CD4-positive, CD25-positive, alpha-beta regulatory T cell (primary cell): Measurements from ENCODE around the gene CPVL. TPM values are rescaled to one million over a fixed set of nuclear protein-coding genes. Genes with fewer than 3 reads are reported as not detected.

Source experiments
- ATAC-seq, 2 donors: fragments of 150-1000 bp; cut with Tn5 transposase; one replicate each; pipeline ENCODE4 v1.10.0; 2021; ENCODE audit warnings: low read depth in 2 of 2, moderate number of reproducible peaks in 2 of 2, moderate library complexity in 1 of 2
- DNase-seq, 3 donors: peaks; one replicate each; pipeline versions ENCODE4 v3.0.0 to v3.0.0-alpha.2; 2012 to 2022; ENCODE audit warnings: mixed read lengths in 1 of 3
- H3K27ac ChIP-seq: one replicate; pipeline ENCODE4 v1.7.0; 2013; ENCODE audit warnings: mild to moderate bottlenecking, low read length; ENCODE audit not compliant: insufficient read depth, poor library complexity, severe bottlenecking
- H3K27me3 ChIP-seq: one replicate; pipeline ENCODE4 v1.7.0; 2013; ENCODE audit warnings: low read length; ENCODE audit not compliant: control insufficient read depth, insufficient read depth
- H3K36me3 ChIP-seq: one replicate; pipeline ENCODE4 v1.7.0; 2013; ENCODE audit warnings: mild to moderate bottlenecking, low read length, moderate library complexity; ENCODE audit not compliant: control insufficient read depth, insufficient read depth
- H3K4me1 ChIP-seq: 2 replicates; pipeline ENCODE4 v1.7.0; 2013; ENCODE audit warnings: mild to moderate bottlenecking, low read length; ENCODE audit not compliant: insufficient read depth, control insufficient read depth, poor library complexity, severe bottlenecking
- H3K4me3 ChIP-seq: one replicate; pipeline ENCODE4 v1.7.0; 2013; ENCODE audit warnings: low read depth, mild to moderate bottlenecking, low read length, moderate library complexity
- H3K9me3 ChIP-seq, 2 experiments: 1 replicate in 1 of 2; 2 replicates in 1 of 2; pipeline ENCODE4 v1.7.0; 2013; ENCODE audit warnings: low read length in 2 of 2, mild to moderate bottlenecking in 1 of 2, moderate library complexity in 1 of 2; ENCODE audit not compliant: control insufficient read depth in 2 of 2
- H3K27ac Mint-ChIP-seq, 3 donors: one replicate each; pipeline ENCODE4 v1.8.0; 2020 to 2022; ENCODE audit warnings: mild to moderate bottlenecking in 3 of 3, mixed read lengths in 3 of 3, moderate library complexity in 2 of 3
- H3K27me3 Mint-ChIP-seq: one replicate; pipeline ENCODE4 v1.8.0; 2022; ENCODE audit warnings: mild to moderate bottlenecking, mixed read lengths
- H3K36me3 Mint-ChIP-seq: one replicate; pipeline ENCODE4 v1.8.0; 2020; ENCODE audit warnings: mixed read lengths
- H3K4me1 Mint-ChIP-seq, 4 donors: one replicate each; pipeline ENCODE4 v1.8.0; 2020 to 2022; ENCODE audit warnings: mixed read lengths in 4 of 4, mild to moderate bottlenecking in 1 of 4
- H3K4me3 Mint-ChIP-seq, 4 donors: one replicate each; pipeline ENCODE4 v1.8.0; 2020 to 2022; ENCODE audit warnings: mild to moderate bottlenecking in 4 of 4, mixed read lengths in 4 of 4, moderate library complexity in 3 of 4
- H3K9me3 Mint-ChIP-seq, 7 donors: one replicate each; pipeline ENCODE4 v1.8.0; 2020 to 2022; ENCODE audit warnings: mixed read lengths in 7 of 7, mild to moderate bottlenecking in 3 of 7, moderate library complexity in 2 of 7
- polyA plus RNA-seq, 4 donors: library from polyadenylated mRNA; unstranded; fragments of 300-500 nt; fragmentation: Illumina TruSeq; gene quantifications; one replicate each; pipeline ENCODE4 v1.2.3, GENCODE V29; 2021
- total RNA-seq: library from RNA; stranded (reverse); gene quantifications from one replicate; pipeline ENCODE4 v1.2.3, GENCODE V29; 2022

The CPVL gene
- total and polyA plus RNA-seq, 5 donors from 2014 or later = 0.15 to 1.3 (median 0.77) TPM; not detected in 1

DNA sequence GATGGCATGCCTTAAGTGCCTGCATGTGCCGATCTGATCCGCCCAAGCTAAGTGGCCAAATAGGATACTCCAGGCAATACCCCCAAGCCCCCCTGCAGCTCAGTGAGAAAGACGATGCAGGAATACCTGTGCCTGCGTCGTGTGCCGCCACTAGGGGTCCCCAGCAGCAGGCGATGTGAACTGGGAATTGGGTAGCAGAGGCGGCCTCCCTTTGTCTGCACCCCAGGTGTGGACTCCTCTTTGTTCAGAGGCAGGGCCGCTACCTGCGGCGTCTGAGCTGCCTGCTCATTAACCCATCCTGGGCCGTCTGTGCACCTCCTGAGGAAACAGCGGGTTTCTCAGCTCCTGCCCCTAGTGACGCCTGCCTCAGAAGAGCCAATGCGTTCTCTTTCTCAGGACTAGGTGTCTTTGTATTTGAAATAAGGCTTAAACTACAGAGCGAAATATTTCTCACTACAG lies 43.4 kb upstream of the CPVL start:
- Mint-ChIP-seq H3K4me1 (peaks cover 0 to 3% (median 0%) of the 10 kb centered on the region in 4 donors), H3K36me3 (no peaks in the 10 kb centered on the region), H3K27ac (no peak overlapping the region), H3K4me3 (no peak overlapping the region), H3K27me3 (peaks cover 46% of the 10 kb centered on the region), H3K9me3 (peaks cover 0 to 4% (median 0%) of the 10 kb centered on the region in 7 donors)
- Histone ChIP-seq H3K4me1 (no peaks in the 10 kb centered on the region), H3K27ac (no peak overlapping the region), H3K36me3 (no peaks in the 10 kb centered on the region), H3K4me3 (no peak overlapping the region), H3K27me3 (peaks cover 11% of the 10 kb centered on the region), H3K9me3 (no peaks in the 10 kb centered on the region)
- DNase-seq (peak in 1 of 3 donors; percentile 37), ATAC-seq (no peak)

DNA sequence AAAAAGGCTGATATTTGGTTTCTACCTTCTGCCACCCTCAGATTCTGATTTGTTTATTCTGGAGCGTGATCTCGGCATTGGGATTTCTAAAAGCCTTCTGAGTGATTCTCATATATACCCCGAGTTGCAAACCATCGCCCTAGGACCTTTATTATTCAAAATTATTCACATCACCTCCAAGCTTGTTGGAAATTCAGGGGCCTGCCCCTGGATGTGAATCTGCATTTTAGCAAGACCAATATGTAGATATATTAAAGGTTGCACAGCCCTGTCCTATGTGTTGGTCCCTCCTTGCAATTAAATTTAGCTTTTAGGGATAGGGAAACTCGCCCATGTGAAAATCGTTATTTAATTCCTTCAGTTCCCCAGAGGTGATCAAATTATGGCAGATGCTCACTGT lies 39.3 kb upstream of the CPVL start:
- Mint-ChIP-seq H3K36me3 (no peaks in the 10 kb centered on the region), H3K27ac (no peak overlapping the region), H3K9me3 (peaks cover 0 to 2% (median 0%) of the 10 kb centered on the region in 7 donors), H3K4me1 (peaks cover 0 to 3% (median 0%) of the 10 kb centered on the region in 4 donors), H3K4me3 (no peak overlapping the region), H3K27me3 (peaks cover 26% of the 10 kb centered on the region)
- no peaks in the 10 kb centered on the region for H3K4me1 ChIP-seq
- H3K27me3 ChIP-seq = no peaks in the 10 kb centered on the region
- no peak for ATAC-seq
- no peaks in the 10 kb centered on the region for H3K36me3 ChIP-seq
- DNase-seq = no peak
- H3K27ac ChIP-seq = no peak overlapping the region
- H3K4me3 ChIP-seq = no peak overlapping the region
- no peaks in the 10 kb centered on the region for H3K9me3 ChIP-seq

DNA sequence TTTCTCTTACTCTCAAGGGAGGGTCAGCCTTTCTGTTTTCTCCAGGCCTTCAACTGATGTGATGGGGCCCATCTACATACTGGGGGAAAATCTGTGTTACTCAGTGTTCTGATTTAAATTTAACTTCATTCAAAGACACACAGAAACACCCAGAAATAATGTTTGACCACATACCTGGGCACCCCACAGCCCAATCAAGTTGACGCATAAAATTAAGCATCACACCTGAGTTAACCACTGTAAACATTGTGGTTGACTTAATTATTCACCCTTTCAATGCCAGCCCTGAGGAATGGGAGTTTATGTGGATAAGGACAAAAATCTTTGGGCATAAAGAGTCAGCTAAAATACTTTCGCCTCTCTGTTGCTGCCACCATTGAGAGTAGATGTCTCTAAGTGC lies 38.3 kb upstream of the CPVL start:
- no peaks in the 10 kb centered on the region for H3K9me3 ChIP-seq
- ATAC-seq = no peak
- H3K4me3 Mint-ChIP-seq = no peak overlapping the region

DNA sequence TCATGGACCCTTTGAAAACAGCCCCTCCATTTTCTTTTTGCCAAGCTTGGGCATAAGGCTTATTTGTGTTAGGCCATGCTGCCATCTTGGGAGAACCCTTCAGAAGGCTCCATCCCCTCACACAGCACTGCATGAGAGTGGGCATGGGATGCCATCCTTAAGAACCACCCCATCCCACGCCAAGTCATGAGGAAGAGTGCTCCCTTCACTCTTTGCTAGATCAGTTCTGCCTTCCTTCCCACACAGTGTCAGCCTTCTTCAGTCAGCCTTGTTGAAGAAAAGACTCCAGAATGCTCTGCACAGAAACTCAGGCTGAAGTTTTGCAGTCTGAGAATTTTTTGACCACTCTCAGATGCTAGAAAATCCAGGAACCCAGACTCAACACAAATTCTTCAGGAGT lies 32.8 kb upstream of the CPVL start:
- Mint-ChIP-seq H3K4me1 (peaks cover 0 to 2% (median 0%) of the 10 kb centered on the region in 4 donors), H3K27ac (no peak overlapping the region), H3K4me3 (no peak overlapping the region), H3K36me3 (no peaks in the 10 kb centered on the region), H3K27me3 (peaks cover 12% of the 10 kb centered on the region), H3K9me3 (peaks cover 0 to 4% (median 0%) of the 10 kb centered on the region in 7 donors)
- DNase-seq = no peak
- ATAC-seq = no peak
- Histone ChIP-seq H3K4me3 (no peak overlapping the region), H3K27ac (no peak overlapping the region), H3K9me3 (no peaks in the 10 kb centered on the region), H3K27me3 (peaks cover 4% of the 10 kb centered on the region), H3K36me3 (no peaks in the 10 kb centered on the region), H3K4me1 (no peaks in the 10 kb centered on the region)

More for the DNA sequence above, 38.3 kb upstream of the CPVL start:
- no peak for DNase-seq
- Histone ChIP-seq H3K36me3 (no peaks in the 10 kb centered on the region), H3K4me1 (no peaks in the 10 kb centered on the region), H3K4me3 (no peak overlapping the region), H3K27me3 (no peaks in the 10 kb centered on the region), H3K27ac (no peak overlapping the region)
- Mint-ChIP-seq H3K36me3 (no peaks in the 10 kb centered on the region), H3K9me3 (peaks cover 0 to 2% (median 0%) of the 10 kb centered on the region in 7 donors), H3K27ac (no peak overlapping the region), H3K4me1 (peaks cover 0 to 3% (median 0%) of the 10 kb centered on the region in 4 donors), H3K27me3 (peaks cover 22% of the 10 kb centered on the region)

DNA sequence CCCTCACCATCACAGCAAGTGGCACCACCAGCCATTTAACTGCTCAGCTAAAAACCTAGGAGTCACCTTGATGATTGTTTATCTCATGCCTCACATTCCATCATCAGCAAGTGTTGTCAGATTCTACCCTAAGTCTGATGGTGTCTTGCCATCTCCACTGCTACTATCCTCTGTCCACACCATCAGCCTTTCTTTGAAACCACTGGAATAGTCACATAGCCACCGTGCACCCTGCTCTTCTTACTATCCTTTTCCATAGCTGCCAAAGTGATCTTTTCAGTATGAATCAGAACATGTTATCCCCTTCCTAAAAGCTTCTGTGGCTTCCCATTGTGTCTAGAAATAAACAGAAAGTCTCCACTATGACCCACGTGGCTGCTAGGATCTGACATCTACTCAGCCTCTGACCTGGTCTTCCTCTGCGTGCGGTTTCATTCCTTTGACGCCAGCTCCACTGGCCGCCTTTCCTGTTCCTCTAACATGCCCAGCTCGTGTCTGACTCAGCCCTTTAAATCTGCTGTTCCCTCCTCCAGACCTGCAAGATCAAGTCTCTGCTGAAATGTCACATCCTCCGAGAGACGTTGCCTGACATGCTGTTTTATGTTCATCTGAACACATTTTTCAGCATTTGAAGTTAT lies 31.7 kb upstream of the CPVL start:
- Histone ChIP-seq H3K27me3 (peaks cover 4% of the 10 kb centered on the region), H3K4me1 (no peaks in the 10 kb centered on the region), H3K9me3 (no peaks in the 10 kb centered on the region), H3K27ac (no peak overlapping the region), H3K4me3 (no peak overlapping the region), H3K36me3 (no peaks in the 10 kb centered on the region)
- Mint-ChIP-seq H3K4me3 (no peak overlapping the region), H3K27ac (no peak overlapping the region), H3K4me1 (peaks cover 0 to 2% (median 0%) of the 10 kb centered on the region in 4 donors), H3K27me3 (peaks cover 6% of the 10 kb centered on the region), H3K36me3 (no peaks in the 10 kb centered on the region), H3K9me3 (peaks cover 0 to 4% (median 0%) of the 10 kb centered on the region in 7 donors)
- DNase-seq (no peak), ATAC-seq (no peak)

DNA sequence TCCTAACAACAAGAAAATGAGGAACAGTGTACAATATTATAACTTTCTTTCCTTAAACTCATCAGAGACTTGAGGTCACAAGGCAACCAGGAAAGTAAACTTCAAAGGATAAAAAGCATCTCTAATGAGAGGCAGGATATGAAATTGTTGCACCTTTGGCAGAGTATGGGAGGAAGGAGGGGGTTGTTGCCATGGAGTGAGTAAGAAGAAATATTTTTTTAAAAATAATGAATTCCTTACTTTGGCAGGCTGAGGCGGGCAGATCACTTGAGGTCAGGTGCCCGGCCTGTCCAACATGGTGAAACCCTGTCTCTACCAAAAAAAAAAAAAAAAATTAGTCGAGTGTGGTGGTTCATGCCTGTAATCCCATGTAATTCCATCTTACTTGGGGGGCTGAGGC lies 27.1 kb upstream of the CPVL start:
- H3K4me1 Mint-ChIP-seq = peaks cover 0 to 2% (median 0%) of the 10 kb centered on the region in 4 donors
- ATAC-seq (no peak), DNase-seq (no peak)
- H3K27ac Mint-ChIP-seq = peak overlapping the region in 1 of 3 donors; percentile 2
- Histone ChIP-seq H3K36me3 (no peaks in the 10 kb centered on the region), H3K27ac (no peak overlapping the region), H3K4me1 (no peaks in the 10 kb centered on the region), H3K4me3 (no peak overlapping the region), H3K27me3 (no peaks in the 10 kb centered on the region), H3K9me3 (no peaks in the 10 kb centered on the region)
- no peaks in the 10 kb centered on the region for H3K36me3 Mint-ChIP-seq
- peaks cover 5% of the 10 kb centered on the region for H3K27me3 Mint-ChIP-seq
- H3K4me3 Mint-ChIP-seq = no peak overlapping the region
- H3K9me3 Mint-ChIP-seq = peaks cover 0 to 6% (median 0%) of the 10 kb centered on the region in 7 donors

DNA sequence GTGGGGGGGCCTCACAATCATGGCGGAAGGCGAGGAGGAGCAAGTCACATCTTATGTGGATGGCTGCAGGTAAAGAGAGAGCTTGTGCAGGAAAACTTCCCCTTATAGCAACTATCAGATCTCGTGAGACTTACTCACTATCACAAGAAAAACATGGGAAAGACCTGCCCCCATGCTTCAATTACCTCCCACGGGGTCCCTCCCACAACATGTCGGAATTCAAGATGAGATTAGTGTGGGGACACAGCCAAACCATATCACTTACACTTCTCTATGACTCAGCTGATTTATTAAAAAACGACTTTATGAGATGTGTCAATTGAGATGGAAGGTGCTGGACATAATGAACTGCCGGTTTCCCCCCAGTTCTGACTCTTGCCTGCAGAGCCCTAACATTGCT lies 24.4 kb upstream of the CPVL start:
- no peak overlapping the region for H3K4me3 ChIP-seq
- H3K4me3 Mint-ChIP-seq = no peak overlapping the region
- no peaks in the 10 kb centered on the region for H3K9me3 ChIP-seq
- peaks cover 0 to 6% (median 4%) of the 10 kb centered on the region in 7 donors for H3K9me3 Mint-ChIP-seq
- DNase-seq (no peak), ATAC-seq (no peak)
- H3K4me1 Mint-ChIP-seq = no peaks in the 10 kb centered on the region
- H3K27ac Mint-ChIP-seq = no peak overlapping the region
- no peak overlapping the region for H3K27ac ChIP-seq
- H3K27me3 ChIP-seq = no peaks in the 10 kb centered on the region
- H3K36me3 Mint-ChIP-seq = no peaks in the 10 kb centered on the region
- no peaks in the 10 kb centered on the region for H3K36me3 ChIP-seq
- no peaks in the 10 kb centered on the region for H3K4me1 ChIP-seq
- H3K27me3 Mint-ChIP-seq = no peaks in the 10 kb centered on the region

DNA sequence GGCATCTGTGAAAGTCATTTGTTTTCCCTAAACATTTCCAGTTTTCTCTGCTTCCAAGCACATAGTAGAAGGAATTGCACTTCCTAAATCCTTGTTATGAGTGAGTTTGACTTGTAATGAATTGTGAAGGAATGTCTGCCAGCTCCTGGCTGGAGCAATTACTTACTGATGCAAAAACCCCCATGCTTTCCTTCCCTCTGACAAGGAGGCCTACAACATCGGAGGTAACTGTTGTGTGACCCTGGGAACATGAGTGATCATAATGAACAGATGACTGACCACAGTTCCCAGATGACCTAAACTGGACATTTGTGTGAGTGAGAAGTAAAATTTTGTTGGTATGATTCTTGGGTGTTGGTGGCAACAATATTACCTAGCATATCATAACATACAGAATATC lies 21.4 kb upstream of the CPVL start:
- H3K9me3 ChIP-seq = no peaks in the 10 kb centered on the region
- H3K27ac ChIP-seq = no peak overlapping the region
- H3K36me3 Mint-ChIP-seq = no peaks in the 10 kb centered on the region
- H3K4me3 ChIP-seq = no peak overlapping the region
- DNase-seq (no peak), ATAC-seq (no peak)
- H3K27me3 ChIP-seq = no peaks in the 10 kb centered on the region
- no peaks in the 10 kb centered on the region for H3K27me3 Mint-ChIP-seq
- H3K36me3 ChIP-seq = no peaks in the 10 kb centered on the region
- no peaks in the 10 kb centered on the region for H3K4me1 ChIP-seq
- peaks cover 0 to 6% (median 4%) of the 10 kb centered on the region in 7 donors for H3K9me3 Mint-ChIP-seq
- no peak overlapping the region for H3K4me3 Mint-ChIP-seq
- no peaks in the 10 kb centered on the region for H3K4me1 Mint-ChIP-seq
- no peak overlapping the region for H3K27ac Mint-ChIP-seq
